Vagina (tissue), 2 donors: ENCODE results near the gene TRIP10. TPM values are rescaled to one million over a fixed set of nuclear protein-coding genes. Genes with fewer than 3 reads are reported as not detected.

Source experiments
- DNase-seq, 2 donors: peaks; one replicate each; pipeline ENCODE4 v3.0.0-alpha.2; 2017; ENCODE audit errors: extremely low spot score in 2 of 2
- H3K27ac ChIP-seq: fragments of 200-600 bp; sonication (generic); one replicate; pipeline ENCODE4 v1.5.1; 2019
- H3K27me3 ChIP-seq: fragments of 200-600 bp; sonication (generic); one replicate; pipeline ENCODE4 v1.5.1; 2019
- H3K36me3 ChIP-seq, 2 donors: fragments of 200-600 bp; sonication (generic); one replicate each; pipeline ENCODE4 v1.5.1; 2017 to 2019
- H3K4me1 ChIP-seq: fragments of 200-600 bp; sonication (generic); one replicate; pipeline ENCODE4 v1.5.1; 2019
- H3K4me3 ChIP-seq, 2 donors: fragments of 200-600 bp; sonication (generic); 1 replicate in 1 of 2; 2 replicates in 1 of 2; pipeline ENCODE4 v1.5.1; 2016 to 2019
- H3K9me3 ChIP-seq: fragments of 200-600 bp; sonication (generic); one replicate; pipeline ENCODE4 v1.5.1; 2019
- POLR2A ChIP-seq, 2 donors: fragments of 450-650 bp; IDR thresholded peaks; one replicate each; pipeline ENCODE4 v1.6.1; 2017; ENCODE audit warnings: antibody characterized with exemption in 2 of 2, mild to moderate bottlenecking in 2 of 2, moderate library complexity in 2 of 2
- POLR2AphosphoS5 ChIP-seq, 2 donors: sonication (generic); formaldehyde crosslinking; IDR thresholded peaks; one replicate each; pipeline ENCODE4 v1.9.0; 2017; ENCODE audit warnings: antibody characterized with exemption in 2 of 2, mild to moderate bottlenecking in 2 of 2, low read depth in 1 of 2; ENCODE audit not compliant: insufficient read depth in 1 of 2
- intact Hi-C: fragments of 100-400 bp; cut with DNase I; formaldehyde crosslinking; loops from one replicate; pipeline ENCODE4 v1.15.1; 2023
- total RNA-seq: library from RNA; depleted of rRNA; stranded (reverse); fragments of >200 nt; gene quantifications from one replicate; pipeline ENCODE4 v1.2.3, GENCODE V29; 2016
- TF ChIP-seq, protein P1 (sequence below), 3 experiments: fragments of 450-650 bp in 2 of 3; fragments of 200-600 bp in 1 of 3; sonication (generic) in 1 of 3; IDR thresholded peaks; one replicate each; pipeline ENCODE4 v1.5.1; 2017 to 2019; ENCODE audit warnings: antibody characterized with exemption in 3 of 3, mild to moderate bottlenecking in 2 of 3, moderate library complexity in 2 of 3

Gene TRIP10
- total RNA-seq, 1 donor from 2014 or later = 129 TPM

DNA sequence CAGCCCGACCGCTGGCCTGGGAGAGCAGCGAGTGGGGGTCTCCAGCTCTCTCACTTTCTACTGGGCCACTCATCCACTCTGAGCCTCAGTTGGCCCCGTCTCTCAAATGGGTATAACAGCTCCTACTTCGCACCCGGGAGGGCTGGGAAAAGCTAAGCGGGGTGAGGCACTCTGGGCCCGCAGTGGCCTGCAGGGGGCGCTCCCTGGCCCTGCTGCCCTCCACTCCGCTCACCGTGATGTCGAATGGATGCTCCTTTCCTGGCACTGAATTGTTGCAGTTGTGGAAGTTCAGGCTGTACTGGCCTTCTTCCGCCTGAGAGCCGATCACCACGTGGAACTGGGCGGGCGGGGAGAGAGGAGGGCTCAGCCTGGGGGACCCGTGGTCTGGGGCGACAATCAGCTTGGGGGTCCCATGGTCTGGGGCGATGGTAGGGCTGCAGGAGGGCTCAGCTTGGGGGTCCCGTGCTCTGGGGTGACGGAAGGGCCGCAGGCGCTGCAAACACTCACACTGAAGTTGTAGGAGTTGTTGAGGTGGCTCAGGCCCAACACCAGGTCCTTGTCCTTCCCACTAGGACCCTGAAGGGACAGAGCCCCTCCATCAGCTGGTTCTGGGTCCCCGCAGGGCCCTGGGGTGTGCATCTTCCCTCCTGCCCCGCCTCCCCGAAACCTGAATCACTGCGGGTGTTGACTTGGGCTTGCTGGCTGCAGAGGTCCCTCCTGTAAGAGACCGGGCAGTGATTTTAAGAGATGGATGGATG, 6.0 kb upstream of the TRIP10 start:
- DNase-seq = no peak
- intact Hi-C loops = loop anchor here (10.0 kb wide), 1 partner anchor 131 kb away; no protein-coding TSS in a partner anchor
- Histone ChIP-seq H3K9me3 (no peaks in the 10 kb centered on the region), H3K27me3 (no peaks in the 10 kb centered on the region), H3K4me1 (peaks cover 18% of the 10 kb centered on the region), H3K27ac (no peak overlapping the region), H3K4me3 (no peak overlapping the region), H3K36me3 (peaks cover 0 to 24% of the 10 kb centered on the region in 2 donors)
- TF ChIP-seq, protein P1, sequence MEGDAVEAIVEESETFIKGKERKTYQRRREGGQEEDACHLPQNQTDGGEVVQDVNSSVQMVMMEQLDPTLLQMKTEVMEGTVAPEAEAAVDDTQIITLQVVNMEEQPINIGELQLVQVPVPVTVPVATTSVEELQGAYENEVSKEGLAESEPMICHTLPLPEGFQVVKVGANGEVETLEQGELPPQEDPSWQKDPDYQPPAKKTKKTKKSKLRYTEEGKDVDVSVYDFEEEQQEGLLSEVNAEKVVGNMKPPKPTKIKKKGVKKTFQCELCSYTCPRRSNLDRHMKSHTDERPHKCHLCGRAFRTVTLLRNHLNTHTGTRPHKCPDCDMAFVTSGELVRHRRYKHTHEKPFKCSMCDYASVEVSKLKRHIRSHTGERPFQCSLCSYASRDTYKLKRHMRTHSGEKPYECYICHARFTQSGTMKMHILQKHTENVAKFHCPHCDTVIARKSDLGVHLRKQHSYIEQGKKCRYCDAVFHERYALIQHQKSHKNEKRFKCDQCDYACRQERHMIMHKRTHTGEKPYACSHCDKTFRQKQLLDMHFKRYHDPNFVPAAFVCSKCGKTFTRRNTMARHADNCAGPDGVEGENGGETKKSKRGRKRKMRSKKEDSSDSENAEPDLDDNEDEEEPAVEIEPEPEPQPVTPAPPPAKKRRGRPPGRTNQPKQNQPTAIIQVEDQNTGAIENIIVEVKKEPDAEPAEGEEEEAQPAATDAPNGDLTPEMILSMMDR (IDR thresholded peaks at IDR 0.05) = no peak
- TF ChIP-seq POLR2A (IDR thresholded peaks at IDR 0.05) (no peak), POLR2AphosphoS5 (IDR thresholded peaks at IDR 0.05; ENCODE audit: insufficient read depth in 1 of 2, low read depth in 1 of 2) (no peak)

GRCh38 chr19:6734096-6734696, 5.3 kb upstream of the TRIP10 start:
- intact Hi-C loops = loop anchor here (10.0 kb wide), 1 partner anchor 131 kb away; no protein-coding TSS in a partner anchor

DNA sequence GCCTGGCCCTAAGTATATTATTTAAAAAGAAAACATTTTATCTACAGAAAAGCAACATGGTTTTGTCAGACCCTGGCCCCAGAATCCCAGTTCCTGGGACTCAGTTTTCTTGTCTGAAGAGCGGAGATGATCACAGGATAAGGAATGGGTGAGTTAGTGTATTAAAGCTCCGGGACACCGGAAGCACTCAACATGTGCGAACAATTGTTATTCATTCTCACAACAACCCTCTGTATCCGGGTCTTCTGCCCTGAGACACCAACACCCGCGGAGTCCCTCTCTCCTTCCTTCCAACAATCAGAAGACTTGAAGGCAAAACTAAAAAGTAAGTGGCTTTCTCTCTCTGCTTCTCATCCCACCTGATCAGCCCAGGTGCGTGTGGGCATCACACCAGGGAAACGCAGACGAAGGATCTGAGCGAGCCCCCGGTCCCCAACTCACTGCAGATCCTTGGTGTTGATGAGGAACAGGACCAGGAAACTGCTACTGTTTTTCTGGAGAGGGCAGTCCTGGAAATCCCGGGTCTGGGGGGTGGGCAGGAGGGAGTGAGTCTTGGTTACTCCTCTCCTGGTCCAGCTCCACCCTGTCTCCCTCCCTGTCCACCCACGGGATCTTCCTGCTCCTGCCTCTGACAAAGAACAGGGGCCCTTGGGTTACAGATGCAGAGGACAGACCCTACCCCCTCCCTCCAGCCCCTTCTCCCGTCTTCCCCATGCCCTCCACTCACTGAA, 4.1 kb upstream of the TRIP10 start:
- H3K27ac ChIP-seq = peak overlapping the region; percentile 95
- peak overlapping the region in 1 of 2 donors; percentile 78 for H3K4me3 ChIP-seq
- intact Hi-C loops = loop anchor here (5.0 to 10.0 kb wide), 2 partner anchors 129 to 313 kb away; partner anchors contain the start of gene KHSRP
- H3K27me3 ChIP-seq = no peaks in the 10 kb centered on the region
- TF ChIP-seq POLR2A (IDR thresholded peaks at IDR 0.05) (no peak), POLR2AphosphoS5 (IDR thresholded peaks at IDR 0.05; ENCODE audit: insufficient read depth in 1 of 2, low read depth in 1 of 2) (no peak)
- TF ChIP-seq, protein P1 (IDR thresholded peaks at IDR 0.05) = no peak
- peaks cover 0 to 24% of the 10 kb centered on the region in 2 donors for H3K36me3 ChIP-seq
- no peak for DNase-seq
- no peaks in the 10 kb centered on the region for H3K9me3 ChIP-seq
- H3K4me1 ChIP-seq = peaks cover 25% of the 10 kb centered on the region

More at GRCh38 chr19:6734096-6734696, 5.3 kb upstream of the TRIP10 start:
- Histone ChIP-seq H3K27me3 (no peaks in the 10 kb centered on the region), H3K4me1 (peaks cover 24% of the 10 kb centered on the region), H3K4me3 (no peak overlapping the region), H3K9me3 (no peaks in the 10 kb centered on the region), H3K36me3 (peaks cover 0 to 24% of the 10 kb centered on the region in 2 donors), H3K27ac (no peak overlapping the region)
- TF ChIP-seq, protein P1 (IDR thresholded peaks at IDR 0.05) = no peak
- TF ChIP-seq POLR2A (IDR thresholded peaks at IDR 0.05) (no peak), POLR2AphosphoS5 (IDR thresholded peaks at IDR 0.05; ENCODE audit: insufficient read depth in 1 of 2, low read depth in 1 of 2) (no peak)
- no peak for DNase-seq

DNA sequence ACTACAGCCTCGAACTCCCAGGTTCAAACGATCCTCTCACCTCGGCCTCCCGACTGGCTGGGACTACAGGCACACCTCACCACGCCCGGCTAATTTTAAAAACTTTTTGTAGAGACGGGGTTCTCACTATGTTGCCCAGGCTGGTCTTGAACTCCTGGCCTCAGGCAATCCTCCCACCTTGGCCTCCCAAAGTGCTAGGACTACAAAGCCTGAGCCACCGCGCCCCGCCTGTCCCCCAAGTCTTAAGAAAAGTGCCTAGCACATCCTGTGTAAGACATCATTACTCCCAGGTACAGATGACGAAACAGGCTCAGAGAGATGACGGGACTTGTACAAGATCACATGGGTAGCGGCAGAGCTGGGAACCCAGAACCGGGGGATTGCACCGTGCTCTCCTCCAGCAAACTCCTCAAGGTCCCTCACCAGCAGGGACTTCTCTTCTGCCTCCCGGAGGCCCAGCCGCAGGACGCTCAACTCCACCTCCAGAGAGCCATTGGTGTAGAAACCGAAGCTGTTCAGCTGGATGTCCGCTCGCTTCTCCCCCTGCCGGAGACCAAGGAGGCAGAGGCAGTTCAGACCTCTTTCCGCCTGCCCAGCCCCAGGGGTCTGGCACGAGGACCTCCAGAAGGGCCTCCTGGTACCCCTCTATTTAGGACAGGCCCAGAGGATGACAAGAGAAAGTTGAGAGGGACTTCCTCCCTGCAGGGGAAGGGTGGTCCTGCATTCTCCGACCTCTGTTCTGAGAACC, 3.1 kb upstream of the TRIP10 start:
- DNase-seq = peak in 1 of 2 donors; percentile 96
- Histone ChIP-seq H3K27me3 (no peaks in the 10 kb centered on the region), H3K4me1 (peaks cover 31% of the 10 kb centered on the region), H3K27ac (peak overlapping the region; percentile 95), H3K9me3 (no peaks in the 10 kb centered on the region), H3K36me3 (peaks cover 0 to 21% of the 10 kb centered on the region in 2 donors), H3K4me3 (peak overlapping the region; percentile 65 to 78)
- intact Hi-C loops = loop anchor here (5.0 to 10.0 kb wide), 2 partner anchors 128 to 314 kb away; partner anchors contain the start of gene KHSRP
- TF ChIP-seq POLR2A (IDR thresholded peaks at IDR 0.05) (peak in 1 of 2 donors; percentile 38), POLR2AphosphoS5 (IDR thresholded peaks at IDR 0.05; ENCODE audit: insufficient read depth in 1 of 2, low read depth in 1 of 2) (peak in 1 of 2 donors; percentile 68)
- TF ChIP-seq, protein P1 (IDR thresholded peaks at IDR 0.05) = peak; percentile 3 to 52 (median 30)
